ENCODE measurements around the gene CAPN8.

The CAPN8 gene

DNA sequence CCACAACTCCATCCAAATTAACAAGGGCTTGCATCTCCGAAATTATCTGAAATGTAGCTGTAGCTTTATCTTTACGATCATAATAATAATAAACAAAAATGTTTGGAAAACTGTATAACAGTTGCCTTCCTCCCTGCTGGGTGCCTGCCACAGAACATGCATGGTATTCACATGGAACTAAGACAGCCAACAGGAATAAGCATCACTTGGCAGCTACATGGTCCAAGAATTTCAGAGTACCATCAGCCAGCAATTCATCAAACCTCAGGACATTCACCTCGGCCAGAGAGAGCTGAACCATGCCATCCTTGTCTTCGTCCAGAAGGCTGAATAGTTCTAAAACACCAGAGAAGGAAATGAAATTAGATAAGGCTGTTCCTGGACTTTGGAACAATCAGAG lies 122.7 kb downstream of the CAPN8 start:
- TF ChIP-seq ZFX (IDR thresholded peaks at IDR 0.05), result no peak
- TF ChIP-seq, protein P1, sequence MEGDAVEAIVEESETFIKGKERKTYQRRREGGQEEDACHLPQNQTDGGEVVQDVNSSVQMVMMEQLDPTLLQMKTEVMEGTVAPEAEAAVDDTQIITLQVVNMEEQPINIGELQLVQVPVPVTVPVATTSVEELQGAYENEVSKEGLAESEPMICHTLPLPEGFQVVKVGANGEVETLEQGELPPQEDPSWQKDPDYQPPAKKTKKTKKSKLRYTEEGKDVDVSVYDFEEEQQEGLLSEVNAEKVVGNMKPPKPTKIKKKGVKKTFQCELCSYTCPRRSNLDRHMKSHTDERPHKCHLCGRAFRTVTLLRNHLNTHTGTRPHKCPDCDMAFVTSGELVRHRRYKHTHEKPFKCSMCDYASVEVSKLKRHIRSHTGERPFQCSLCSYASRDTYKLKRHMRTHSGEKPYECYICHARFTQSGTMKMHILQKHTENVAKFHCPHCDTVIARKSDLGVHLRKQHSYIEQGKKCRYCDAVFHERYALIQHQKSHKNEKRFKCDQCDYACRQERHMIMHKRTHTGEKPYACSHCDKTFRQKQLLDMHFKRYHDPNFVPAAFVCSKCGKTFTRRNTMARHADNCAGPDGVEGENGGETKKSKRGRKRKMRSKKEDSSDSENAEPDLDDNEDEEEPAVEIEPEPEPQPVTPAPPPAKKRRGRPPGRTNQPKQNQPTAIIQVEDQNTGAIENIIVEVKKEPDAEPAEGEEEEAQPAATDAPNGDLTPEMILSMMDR (conservative IDR thresholded peaks at IDR 0.05), result no peak

DNA sequence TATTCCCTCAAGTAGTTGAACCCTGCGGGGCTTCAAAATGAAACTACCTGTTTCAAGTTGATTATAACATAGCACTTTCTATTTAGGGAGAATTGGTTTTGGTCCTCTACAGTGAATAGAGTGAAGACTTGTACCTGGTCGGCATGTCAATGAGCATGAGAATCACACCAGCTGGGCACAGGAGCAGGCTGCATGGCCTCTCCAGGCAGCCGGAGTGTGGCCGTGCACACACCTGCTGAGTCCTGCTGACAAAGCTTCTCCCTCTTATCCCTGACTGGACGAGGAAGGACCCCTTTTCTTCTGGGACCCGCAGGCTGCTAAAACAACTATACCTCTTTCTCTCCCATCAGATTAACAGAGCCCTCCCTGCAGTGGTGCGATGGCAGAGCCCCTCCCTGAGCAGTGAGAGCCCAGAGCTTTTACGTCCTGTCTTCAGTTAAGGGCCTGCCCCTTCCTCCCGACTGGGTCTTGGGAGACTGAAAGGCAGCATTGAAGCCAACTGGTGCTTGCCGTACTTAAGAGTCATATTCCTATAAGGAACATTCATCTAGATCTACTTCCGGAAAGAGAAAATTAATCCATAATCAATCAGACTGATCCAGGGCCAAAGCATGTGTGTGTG lies 124.9 kb downstream of the CAPN8 start:
- no peak for TF ChIP-seq ZFX (IDR thresholded peaks at IDR 0.05)
- TF ChIP-seq, protein P1 (conservative IDR thresholded peaks at IDR 0.05), result no peak

More for the DNA sequence above, 122.7 kb downstream of the CAPN8 start:
- no peak overlapping the region for H3K27ac ChIP-seq

DNA sequence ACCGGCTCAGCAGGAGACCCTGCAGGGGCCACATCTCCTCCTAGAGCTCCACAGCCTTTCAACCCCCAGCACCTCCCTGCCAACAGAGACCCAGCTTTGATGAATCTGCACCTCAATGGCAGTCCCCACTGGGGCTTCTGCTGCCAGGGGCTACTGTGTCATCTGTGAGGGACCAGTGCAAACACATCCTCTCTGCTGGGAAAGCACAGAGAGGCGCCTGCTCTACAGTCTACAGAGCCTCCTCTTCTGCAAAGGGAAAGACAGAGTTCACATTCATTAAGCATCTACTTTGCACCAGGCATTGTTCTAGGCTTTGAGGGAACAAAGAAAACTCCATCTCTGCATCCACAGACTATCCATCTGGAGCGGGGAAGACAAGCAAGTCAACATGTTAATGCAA lies 125.8 kb downstream of the CAPN8 start:
- TF ChIP-seq, protein P1 (conservative IDR thresholded peaks at IDR 0.05), result no peak
- TF ChIP-seq ZFX (IDR thresholded peaks at IDR 0.05), result no peak
- H3K27ac ChIP-seq, result no peak overlapping the region

More for the DNA sequence above, 124.9 kb downstream of the CAPN8 start:
- H3K27ac ChIP-seq, result no peak overlapping the region

DNA sequence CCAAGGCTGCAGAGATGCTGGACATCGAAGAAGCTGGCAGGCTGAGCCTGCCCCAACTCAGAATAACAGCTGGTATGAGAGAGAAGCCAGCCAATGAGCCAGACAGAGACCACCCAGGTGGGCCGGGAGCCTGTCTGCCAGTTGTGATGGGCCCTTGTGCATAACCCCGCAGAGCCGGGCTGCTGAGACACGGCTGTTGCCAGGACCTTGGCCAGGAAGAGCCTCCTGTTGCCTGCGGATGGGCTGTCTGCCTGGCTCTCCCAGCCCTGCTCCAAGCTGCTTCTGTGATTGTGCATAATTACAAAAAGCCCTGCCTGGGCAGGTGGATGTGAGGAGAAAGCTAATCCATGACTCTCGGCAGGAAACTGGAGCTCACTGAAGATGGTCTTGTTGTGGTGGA lies 126.5 kb downstream of the CAPN8 start:
- TF ChIP-seq ZFX (IDR thresholded peaks at IDR 0.05), result no peak
- TF ChIP-seq, protein P1 (conservative IDR thresholded peaks at IDR 0.05), result no peak
- H3K27ac ChIP-seq, result no peak overlapping the region

DNA sequence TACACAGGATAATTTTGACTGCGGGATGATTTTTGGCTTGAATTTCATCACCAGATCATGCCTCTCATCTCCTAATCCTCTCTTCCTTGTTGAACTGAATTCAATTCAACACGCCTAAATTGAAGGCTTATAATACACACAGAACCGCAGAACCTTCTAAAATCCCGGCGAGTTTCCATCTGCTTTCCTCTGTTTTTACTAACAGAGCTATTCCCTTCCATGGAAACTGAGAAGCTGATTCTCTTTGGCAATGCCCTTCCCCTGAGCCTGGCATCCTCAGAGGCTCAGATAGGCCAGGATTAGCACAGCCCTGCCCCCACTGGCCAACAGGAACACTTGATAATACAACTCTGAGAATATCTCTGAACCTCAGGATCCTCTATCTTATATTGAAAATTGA lies 130.2 kb downstream of the CAPN8 start:
- TF ChIP-seq, protein P1 (conservative IDR thresholded peaks at IDR 0.05), result no peak
- no peak for TF ChIP-seq ZFX (IDR thresholded peaks at IDR 0.05)
- H3K27ac ChIP-seq, result no peak overlapping the region

DNA sequence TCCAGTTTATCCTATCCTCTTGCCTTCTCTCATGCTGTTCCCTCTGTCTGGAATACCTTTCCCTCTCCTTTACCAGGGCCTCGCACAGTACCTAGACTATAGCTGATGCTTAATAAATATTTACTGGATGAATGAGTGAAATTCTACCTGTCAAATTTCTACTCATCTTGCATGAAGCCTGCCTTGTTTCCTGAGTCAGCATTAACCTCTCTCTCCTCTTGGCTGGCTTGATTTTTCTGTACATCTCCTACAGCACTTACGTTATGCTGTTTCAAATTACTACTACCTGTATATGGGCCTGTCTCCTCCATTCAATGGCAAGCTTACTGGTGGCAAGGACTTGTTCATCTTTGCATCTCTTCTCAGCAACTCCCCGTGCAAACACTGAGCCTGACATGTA lies 130.8 kb downstream of the CAPN8 start:
- no peak for TF ChIP-seq ZFX (IDR thresholded peaks at IDR 0.05)
- TF ChIP-seq, protein P1 (conservative IDR thresholded peaks at IDR 0.05), result no peak

DNA sequence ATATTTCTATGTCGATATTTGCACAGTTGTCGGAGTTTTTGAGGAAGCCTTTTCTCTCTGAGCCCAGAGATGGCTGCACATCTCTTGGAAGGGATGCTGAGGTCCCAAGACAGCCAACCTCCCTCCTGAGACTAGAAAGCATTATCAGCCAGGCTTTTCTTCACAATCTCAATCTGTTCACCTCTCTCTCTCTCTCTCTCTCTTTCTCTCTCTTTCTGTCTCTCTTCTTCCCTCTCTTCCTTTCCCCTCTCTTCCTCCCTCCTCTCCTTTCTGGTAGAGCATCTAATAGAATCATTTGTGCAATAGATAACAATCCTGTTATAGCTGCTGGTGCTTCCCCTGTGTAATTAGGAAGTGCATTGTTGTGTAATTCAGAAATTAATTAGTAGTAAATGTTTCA lies 131.8 kb downstream of the CAPN8 start:
- no peak overlapping the region for H3K27ac ChIP-seq
- TF ChIP-seq ZFX (IDR thresholded peaks at IDR 0.05), result no peak
- TF ChIP-seq, protein P1 (conservative IDR thresholded peaks at IDR 0.05), result no peak

More for the DNA sequence above, 130.8 kb downstream of the CAPN8 start:
- no peak overlapping the region for H3K27ac ChIP-seq

Measured in C4-2B (cell line).